Measurements from ENCODE around the gene VWA5B1.

The VWA5B1 gene

GRCh38 chr1:20324704-20325406 is 34.2 kb downstream of the VWA5B1 start:
- DNase-seq = no peak

- no peak for DNase-seq
These were observed 34.8 kb downstream of the VWA5B1 start for GRCh38 chr1:20325407-20325843.

- no peak for DNase-seq
These were observed 35.3 kb downstream of the VWA5B1 start for GRCh38 chr1:20325844-20326420.

- DNase-seq = no peak
These were observed 36.8 kb downstream of the VWA5B1 start for GRCh38 chr1:20327467-20327866.

GRCh38 chr1:20328201-20328600 is 37.5 kb downstream of the VWA5B1 start:
- DNase-seq = no peak

GRCh38 chr1:20329793-20330542 is 39.3 kb downstream of the VWA5B1 start:
- DNase-seq = no peak

- DNase-seq = no peak
These were observed 43.4 kb downstream of the VWA5B1 start for GRCh38 chr1:20334103-20334502.

- DNase-seq = no peak
These were observed 45.5 kb downstream of the VWA5B1 start for GRCh38 chr1:20336105-20336605.

GRCh38 chr1:20337581-20337980 is 46.9 kb downstream of the VWA5B1 start:
- no peak for DNase-seq

- no peak for DNase-seq
These were observed 49.3 kb downstream of the VWA5B1 start for GRCh38 chr1:20339811-20340457.

GRCh38 chr1:20342294-20343148 is 51.8 kb downstream of the VWA5B1 start:
- DNase-seq = no peak

- peak; percentile 48 for DNase-seq
These were observed 52.7 kb downstream of the VWA5B1 start for GRCh38 chr1:20343149-20343937.

- no peak for DNase-seq
These were observed 53.2 kb downstream of the VWA5B1 start for GRCh38 chr1:20343938-20344302.

GRCh38 chr1:20344738-20345137 is 54.1 kb downstream of the VWA5B1 start:
- DNase-seq = no peak

- DNase-seq = no peak
These were observed 54.7 kb downstream of the VWA5B1 start for GRCh38 chr1:20345419-20345818.

GRCh38 chr1:20346433-20346832 is 55.8 kb downstream of the VWA5B1 start:
- no peak for DNase-seq

- DNase-seq = no peak
These were observed 57.0 kb downstream of the VWA5B1 start for GRCh38 chr1:20347699-20348098.

- no peak for DNase-seq
These were observed 57.7 kb downstream of the VWA5B1 start for GRCh38 chr1:20348326-20348915.

GRCh38 chr1:20349561-20349960 is 58.9 kb downstream of the VWA5B1 start:
- no peak for DNase-seq

- DNase-seq = no peak
These were observed 59.3 kb downstream of the VWA5B1 start for GRCh38 chr1:20349971-20350370.

GRCh38 chr1:20350421-20350820 is 59.7 kb downstream of the VWA5B1 start:
- DNase-seq = no peak

Measured in stimulated activated CD4-positive, alpha-beta T cell treated with anti-CD3 and anti-CD28 coated beads, Interleukin-15, amount 100 ng/mL, for 24 hours (primary cell).